K562 (cell line): ENCODE results near the gene RRM2. TPM values are rescaled to one million over a fixed set of nuclear protein-coding genes. Genes with fewer than 3 reads are reported as not detected.

ENCODE experiments used
- ARID4B ChIP-seq: sonication (generic); formaldehyde crosslinking; IDR thresholded peaks from 2 replicates; pipeline ENCODE4 v1.8.0; 2022; ENCODE audit warnings: mild to moderate bottlenecking, missing genetic modification reagents
- EGR1 ChIP-seq: fragments of 450-650 bp; conservative IDR thresholded peaks from 2 replicates; pipeline ENCODE4 v1.6.1; 2017; ENCODE audit warnings: mild to moderate bottlenecking
- GATAD2B ChIP-seq: fragments of 450-650 bp; IDR thresholded peaks from 2 replicates; pipeline ENCODE4 v1.6.1; 2017; ENCODE audit warnings: mild to moderate bottlenecking, borderline replicate concordance
- HINFP ChIP-seq: fragments of 450-650 bp; conservative IDR thresholded peaks from 2 replicates; pipeline ENCODE4 v1.6.1; 2016; ENCODE audit warnings: missing genetic modification characterization, low read depth, mild to moderate bottlenecking, control low read depth, missing compliant biosample characterization
- HMGXB4 ChIP-seq: sonication (generic); formaldehyde crosslinking; IDR thresholded peaks from 2 replicates; pipeline ENCODE4 v1.8.1; 2023; ENCODE audit warnings: mild to moderate bottlenecking, missing genetic modification reagents
- KLF13 ChIP-seq: fragments of 450-650 bp; IDR thresholded peaks from 2 replicates; pipeline ENCODE4 v1.6.1; 2016; ENCODE audit warnings: missing genetic modification characterization, low read depth, mild to moderate bottlenecking, missing compliant biosample characterization, moderate library complexity, borderline replicate concordance
- MCM7 ChIP-seq, 2 experiments: fragments of 450-650 bp; IDR thresholded peaks; 2 replicates each; pipeline ENCODE4 v1.6.1; 2016 to 2018
- RAD51 ChIP-seq: fragments of 450-650 bp; IDR thresholded peaks from 2 replicates; pipeline ENCODE4 v1.7.1; 2016; ENCODE audit warnings: low read depth, mild to moderate bottlenecking, borderline replicate concordance
- RREB1 ChIP-seq: fragments of 250-450 bp; sonication (Bioruptor Pico); IDR thresholded peaks from 2 replicates; pipeline ENCODE4 v1.4.0; 2020
- SUPT5H ChIP-seq: fragments of 450-650 bp; IDR thresholded peaks from 2 replicates; pipeline ENCODE4 v1.6.1; 2016
- USF2 ChIP-seq: sonication (generic); formaldehyde crosslinking; IDR thresholded peaks from 2 replicates; pipeline ENCODE4 v1.5.0; 2020; ENCODE audit warnings: missing genetic modification reagents
- ZNF551 ChIP-seq: fragments of 250-450 bp; sonication (Bioruptor Pico); IDR thresholded peaks from 2 replicates; pipeline ENCODE4 v1.5.0; 2021; ENCODE audit warnings: mild to moderate bottlenecking, moderate library complexity
- ZNF561 ChIP-seq: fragments of 450-650 bp; formaldehyde crosslinking; conservative IDR thresholded peaks from 2 replicates; pipeline ENCODE4 v1.4.0; 2020; ENCODE audit warnings: mild to moderate bottlenecking, moderate library complexity
- polyA plus RNA-seq, 8 experiments: library from polyadenylated mRNA; depleted of rRNA in 4 of 8; stranded (reverse) in 5 of 8; unstranded in 3 of 8; fragments of >200 nt; fragmentation: Nextera tagmentation in 2 of 8; fragmentation: Illumina TruSeq in 1 of 8; extraction: Ambion mirVana in 2 of 8; extraction: Trizol in 1 of 8; gene quantifications; 2 replicates each; pipeline versions ENCODE4 v1.2.1 to v1.2.3, GENCODE V29; 2011 to 2014; ENCODE audit warnings: inconsistent platforms in 1 of 8, missing spikeins in 1 of 8
- total RNA-seq, 7 experiments: library from RNA; depleted of rRNA in 6 of 7; stranded (reverse); fragments of >200 nt in 6 of 7; fragmentation: Illumina TruSeq in 2 of 7; extraction: Trizol in 2 of 7; gene quantifications; 2 replicates each; pipeline versions ENCODE4 v1.2.1 to v1.2.3, GENCODE V29; 2011 to 2021; ENCODE audit warnings: low replicate concordance in 1 of 7

The RRM2 gene
- total and polyA plus RNA-seq, 9 of the 15 experiments (the other 6 are each of a cell fraction or from before 2014, with no cell fraction given), result 50.1 to 244 (median 128) TPM

- TF ChIP-seq RREB1 (CRISPR knock-in tag) (no peak), HINFP (tag) (no peak), ZNF551 (CRISPR knock-in tag) (no peak), USF2 (CRISPR knock-in tag) (no peak), ARID4B (CRISPR knock-in tag) (no peak; the same call in 1 of the 2 replicates), SUPT5H (0 out of 2 replicates have a peak, but pooled peaks have one; percentile 26), HMGXB4 (CRISPR knock-in tag) (no peak), MCM7 (IDR thresholded peaks at IDR 0.05) (no peak), RAD51 (no peak), KLF13 (tag) (no peak), GATAD2B (peak; percentile 29; the same call in 1 of the 2 replicates), EGR1 (no peak), ZNF561 (CRISPR knock-in tag) (no peak)
Measured at GRCh38 chr2:10120877-10121574, 1.5 kb upstream of the RRM2 start (continued).
